DOHH2 (cell line): Measurements from ENCODE around the gene TRIM28.
A peak's percentile ranks its signal among the peaks of the same experiment; 100 is the strongest.

Experiments used
- H3F3A ChIP-seq: fragments of 200-600 bp; sonication (generic), shearing (Covaris generic); 2 replicates; pipeline ENCODE4 v1.6.0; 2016; ENCODE audit warnings: antibody characterized with exemption, mild to moderate bottlenecking; ENCODE audit not compliant: control insufficient read depth, insufficient read depth
- H3K27ac ChIP-seq: fragments of 200-600 bp; sonication (generic); 2 replicates; pipeline ENCODE4 v1.5.1; 2014; ENCODE audit warnings: low read depth, mild to moderate bottlenecking, low read length, moderate library complexity
- H3K27me3 ChIP-seq: fragments of 200-600 bp; sonication (generic); 2 replicates; pipeline ENCODE4 v1.6.1; 2014; ENCODE audit warnings: mild to moderate bottlenecking, low read length, mixed read lengths; ENCODE audit not compliant: control insufficient read depth
- H3K36me3 ChIP-seq: fragments of 200-600 bp; sonication (generic); 2 replicates; pipeline ENCODE4 v1.6.1; 2014; ENCODE audit warnings: mild to moderate bottlenecking, low read length, moderate library complexity, mixed read lengths; ENCODE audit not compliant: control insufficient read depth
- H3K4me1 ChIP-seq: fragments of 200-600 bp; sonication (generic); 2 replicates; pipeline ENCODE4 v1.6.1; 2014; ENCODE audit warnings: mild to moderate bottlenecking, low read length, mixed read lengths; ENCODE audit not compliant: control insufficient read depth
- H3K4me2 ChIP-seq: fragments of 200-600 bp; sonication (generic); 2 replicates; pipeline ENCODE4 v1.6.0; 2014; ENCODE audit warnings: mild to moderate bottlenecking, low read length, moderate library complexity
- H3K4me3 ChIP-seq: fragments of 200-600 bp; sonication (generic); 2 replicates; pipeline ENCODE4 v1.5.1; 2014; ENCODE audit warnings: mild to moderate bottlenecking, low read length, mixed read lengths
- H3K79me2 ChIP-seq: fragments of 200-600 bp; sonication (generic); 2 replicates; pipeline ENCODE4 v1.6.1; 2014; ENCODE audit warnings: mild to moderate bottlenecking, low read length, mixed read lengths; ENCODE audit not compliant: control insufficient read depth
- H3K9me2 ChIP-seq: fragments of 200-600 bp; sonication (generic); replicated peaks from 2 replicates; pipeline ENCODE4 v1.6.1; 2014; ENCODE audit warnings: mild to moderate bottlenecking, low read length, mixed read lengths; ENCODE audit not compliant: control insufficient read depth
- H3K9me3 ChIP-seq: fragments of 200-600 bp; sonication (generic); 2 replicates; pipeline ENCODE4 v1.6.1; 2014; ENCODE audit warnings: antibody characterized with exemption, low read length, mixed read lengths; ENCODE audit not compliant: control insufficient read depth, insufficient read depth
- H4K20me1 ChIP-seq: fragments of 200-600 bp; sonication (generic); 2 replicates; pipeline ENCODE4 v1.6.0; 2014; ENCODE audit warnings: low read depth, mild to moderate bottlenecking, antibody characterized with exemption, low read length, moderate library complexity; ENCODE audit not compliant: control insufficient read depth, insufficient read depth
- EZH2phosphoT487 ChIP-seq: fragments of 200-600 bp; sonication (generic); IDR thresholded peaks from 2 replicates; pipeline ENCODE4 v1.6.1; 2017; ENCODE audit warnings: borderline replicate concordance, mild to moderate bottlenecking, antibody characterized with exemption, low read length, moderate library complexity, mixed read lengths
- TF ChIP-seq, protein P1 (sequence below): fragments of 200-600 bp; sonication (generic); IDR thresholded peaks from one replicate; pipeline ENCODE4 v1.5.1; 2014; ENCODE audit warnings: antibody characterized with exemption, mild to moderate bottlenecking, low read depth, low read length; ENCODE audit not compliant: poor library complexity, severe bottlenecking

Gene TRIM28

DNA sequence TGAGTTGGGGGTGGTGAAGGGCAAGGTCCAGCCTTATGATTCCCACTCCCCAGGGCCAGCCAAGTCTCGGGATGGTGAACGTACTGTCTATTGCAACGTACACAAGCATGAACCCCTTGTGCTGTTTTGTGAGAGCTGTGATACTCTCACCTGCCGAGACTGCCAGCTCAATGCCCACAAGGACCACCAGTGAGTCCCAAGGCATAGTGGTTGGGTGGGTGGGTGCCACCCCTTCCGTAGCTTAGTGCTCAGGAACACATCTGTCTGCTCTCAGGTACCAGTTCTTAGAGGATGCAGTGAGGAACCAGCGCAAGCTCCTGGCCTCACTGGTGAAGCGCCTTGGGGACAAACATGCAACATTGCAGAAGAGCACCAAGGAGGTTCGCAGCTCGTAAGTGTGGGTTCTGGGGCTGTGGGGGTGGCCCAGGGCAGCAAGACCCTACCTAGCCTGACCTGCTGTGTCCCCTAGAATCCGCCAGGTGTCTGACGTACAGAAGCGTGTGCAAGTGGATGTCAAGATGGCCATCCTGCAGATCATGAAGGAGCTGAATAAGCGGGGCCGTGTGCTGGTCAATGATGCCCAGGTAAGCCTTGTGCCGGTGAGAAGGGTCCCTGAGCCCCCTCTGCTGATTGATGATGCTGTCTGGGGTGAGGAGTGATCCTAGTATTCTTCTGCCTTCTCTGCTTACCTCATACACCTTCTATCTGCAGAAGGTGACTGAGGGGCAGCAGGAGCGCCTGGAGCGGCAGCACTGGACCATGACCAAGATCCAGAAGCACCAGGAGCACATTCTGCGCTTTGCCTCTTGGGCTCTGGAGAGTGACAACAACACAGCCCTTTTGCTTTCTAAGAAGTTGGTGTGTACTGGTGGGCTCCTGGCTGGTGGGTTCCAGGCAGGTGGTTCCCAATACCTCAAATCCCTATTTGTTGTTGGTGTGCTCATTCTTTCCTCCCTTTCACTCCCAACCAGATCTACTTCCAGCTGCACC lies 3.8 kb downstream of the TRIM28 start:
- H4K20me1 ChIP-seq = peaks cover 26% of the 10 kb centered on the region
- no peak for TF ChIP-seq EZH2phosphoT487
- TF ChIP-seq, protein P1, sequence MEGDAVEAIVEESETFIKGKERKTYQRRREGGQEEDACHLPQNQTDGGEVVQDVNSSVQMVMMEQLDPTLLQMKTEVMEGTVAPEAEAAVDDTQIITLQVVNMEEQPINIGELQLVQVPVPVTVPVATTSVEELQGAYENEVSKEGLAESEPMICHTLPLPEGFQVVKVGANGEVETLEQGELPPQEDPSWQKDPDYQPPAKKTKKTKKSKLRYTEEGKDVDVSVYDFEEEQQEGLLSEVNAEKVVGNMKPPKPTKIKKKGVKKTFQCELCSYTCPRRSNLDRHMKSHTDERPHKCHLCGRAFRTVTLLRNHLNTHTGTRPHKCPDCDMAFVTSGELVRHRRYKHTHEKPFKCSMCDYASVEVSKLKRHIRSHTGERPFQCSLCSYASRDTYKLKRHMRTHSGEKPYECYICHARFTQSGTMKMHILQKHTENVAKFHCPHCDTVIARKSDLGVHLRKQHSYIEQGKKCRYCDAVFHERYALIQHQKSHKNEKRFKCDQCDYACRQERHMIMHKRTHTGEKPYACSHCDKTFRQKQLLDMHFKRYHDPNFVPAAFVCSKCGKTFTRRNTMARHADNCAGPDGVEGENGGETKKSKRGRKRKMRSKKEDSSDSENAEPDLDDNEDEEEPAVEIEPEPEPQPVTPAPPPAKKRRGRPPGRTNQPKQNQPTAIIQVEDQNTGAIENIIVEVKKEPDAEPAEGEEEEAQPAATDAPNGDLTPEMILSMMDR = no peak

DNA sequence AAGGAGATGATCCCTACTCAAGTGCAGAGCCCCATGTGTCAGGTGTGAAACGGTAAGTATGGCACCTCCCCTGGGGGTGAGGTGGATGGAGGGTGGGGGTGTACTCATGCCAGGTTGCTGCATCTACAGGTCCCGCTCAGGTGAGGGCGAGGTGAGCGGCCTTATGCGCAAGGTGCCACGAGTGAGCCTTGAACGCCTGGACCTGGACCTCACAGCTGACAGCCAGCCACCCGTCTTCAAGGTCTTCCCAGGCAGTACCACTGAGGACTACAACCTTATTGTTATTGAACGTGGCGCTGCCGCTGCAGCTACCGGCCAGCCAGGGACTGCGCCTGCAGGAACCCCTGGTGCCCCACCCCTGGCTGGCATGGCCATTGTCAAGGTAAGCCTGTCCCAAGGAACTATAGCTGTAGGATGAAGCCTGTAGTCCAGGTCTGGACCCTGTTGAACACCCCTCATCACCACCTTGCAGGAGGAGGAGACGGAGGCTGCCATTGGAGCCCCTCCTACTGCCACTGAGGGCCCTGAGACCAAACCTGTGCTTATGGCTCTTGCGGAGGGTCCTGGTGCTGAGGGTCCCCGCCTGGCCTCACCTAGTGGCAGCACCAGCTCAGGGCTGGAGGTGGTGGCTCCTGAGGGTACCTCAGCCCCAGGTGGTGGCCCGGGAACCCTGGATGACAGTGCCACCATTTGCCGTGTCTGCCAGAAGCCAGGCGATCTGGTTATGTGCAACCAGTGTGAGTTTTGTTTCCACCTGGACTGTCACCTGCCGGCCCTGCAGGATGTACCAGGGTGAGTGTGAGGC lies 5.2 kb downstream of the TRIM28 start:
- Histone ChIP-seq H3K9me2 (no peaks in the 10 kb centered on the region), H3F3A (peaks cover 56% of the 10 kb centered on the region), H4K20me1 (peaks cover 26% of the 10 kb centered on the region), H3K36me3 (peaks cover 90% of the 10 kb centered on the region), H3K9me3 (no peaks in the 10 kb centered on the region), H3K4me3 (no peak overlapping the region), H3K4me1 (peaks cover 37% of the 10 kb centered on the region), H3K79me2 (peaks cover 61% of the 10 kb centered on the region), H3K27me3 (no peaks in the 10 kb centered on the region), H3K4me2 (no peak overlapping the region), H3K27ac (no peak overlapping the region)
- TF ChIP-seq EZH2phosphoT487 = no peak
- TF ChIP-seq, protein P1 = no peak

More for the DNA sequence above, 3.8 kb downstream of the TRIM28 start:
- H3K4me3 ChIP-seq = no peak overlapping the region
- peaks cover 48% of the 10 kb centered on the region for H3F3A ChIP-seq
- no peak overlapping the region for H3K27ac ChIP-seq
- H3K36me3 ChIP-seq = peaks cover 79% of the 10 kb centered on the region
- H3K4me2 ChIP-seq = peak overlapping the region; percentile 91; the same call in 1 of the 2 replicates
- no peaks in the 10 kb centered on the region for H3K27me3 ChIP-seq
- peaks cover 57% of the 10 kb centered on the region for H3K79me2 ChIP-seq
- no peaks in the 10 kb centered on the region for H3K9me2 ChIP-seq
- peaks cover 32% of the 10 kb centered on the region for H3K4me1 ChIP-seq
- H3K9me3 ChIP-seq = no peaks in the 10 kb centered on the region

DNA sequence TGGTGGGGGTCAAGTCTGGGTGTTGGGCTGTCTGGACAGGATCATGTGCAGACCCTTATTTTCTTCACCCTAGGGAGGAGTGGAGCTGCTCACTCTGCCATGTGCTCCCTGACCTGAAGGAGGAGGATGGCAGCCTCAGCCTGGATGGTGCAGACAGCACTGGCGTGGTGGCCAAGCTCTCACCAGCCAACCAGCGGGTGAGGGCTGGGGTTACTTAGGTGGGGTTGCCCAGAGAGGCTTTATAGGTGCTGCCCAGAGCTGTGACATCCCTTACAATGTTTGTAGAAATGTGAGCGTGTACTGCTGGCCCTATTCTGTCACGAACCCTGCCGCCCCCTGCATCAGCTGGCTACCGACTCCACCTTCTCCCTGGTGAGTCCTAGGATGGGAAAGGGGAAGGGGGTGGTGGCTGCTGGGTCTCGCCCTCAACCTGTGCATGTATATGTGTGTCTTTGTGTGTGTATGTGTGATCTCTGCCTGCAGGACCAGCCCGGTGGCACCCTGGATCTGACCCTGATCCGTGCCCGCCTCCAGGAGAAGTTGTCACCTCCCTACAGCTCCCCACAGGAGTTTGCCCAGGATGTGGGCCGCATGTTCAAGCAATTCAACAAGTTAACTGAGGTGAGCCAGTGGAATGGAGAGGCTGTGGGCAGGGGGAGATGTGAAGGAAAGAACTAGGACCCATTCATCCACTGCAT lies 5.9 kb downstream of the TRIM28 start:
- no peak overlapping the region for H3K4me3 ChIP-seq
- no peak for TF ChIP-seq EZH2phosphoT487
- TF ChIP-seq, protein P1 = no peak
- H3K4me1 ChIP-seq = peaks cover 39% of the 10 kb centered on the region
- peaks cover 26% of the 10 kb centered on the region for H4K20me1 ChIP-seq
- H3K9me3 ChIP-seq = no peaks in the 10 kb centered on the region
- H3K36me3 ChIP-seq = peaks cover 96% of the 10 kb centered on the region
- H3K9me2 ChIP-seq = no peaks in the 10 kb centered on the region
- peaks cover 63% of the 10 kb centered on the region for H3F3A ChIP-seq
- peaks cover 64% of the 10 kb centered on the region for H3K79me2 ChIP-seq
- no peak overlapping the region for H3K27ac ChIP-seq
- no peaks in the 10 kb centered on the region for H3K27me3 ChIP-seq
- no peak overlapping the region for H3K4me2 ChIP-seq
